ENCODE data around the gene GLDN.

Gene GLDN

GRCh38 chr15:51350723-51351122, 9.3 kb downstream of the GLDN start:
- Histone ChIP-seq H3K9me3 (ENCODE audit: control insufficient read depth, insufficient read depth, low read depth, low read length) (no peaks in the 10 kb centered on the region), H3K36me3 (ENCODE audit: control insufficient read depth in 2 of 2, insufficient read depth in 1 of 2, low read length in 2 of 2) (no peaks in the 10 kb centered on the region), H3K4me1 (ENCODE audit: control insufficient read depth, insufficient read depth, low read length) (no peaks in the 10 kb centered on the region), H3K27ac (ENCODE audit: extremely low read depth, low read depth, low read length) (no peak overlapping the region), H3K4me3 (ENCODE audit: low read depth, low read length) (no peak overlapping the region)
- ChIA-PET CTCF (no interaction called here), POLR2A (no interaction called here)
- no peak for TF ChIP-seq ZNF560 (tag by site-specific recombination; IDR thresholded peaks at IDR 0.05; ENCODE audit: borderline replicate concordance)
- TF ChIP-seq ZNF132 (tag by site-specific recombination; IDR thresholded peaks at IDR 0.05; ENCODE audit: borderline replicate concordance): no peak
- TF ChIP-seq, protein P1, sequence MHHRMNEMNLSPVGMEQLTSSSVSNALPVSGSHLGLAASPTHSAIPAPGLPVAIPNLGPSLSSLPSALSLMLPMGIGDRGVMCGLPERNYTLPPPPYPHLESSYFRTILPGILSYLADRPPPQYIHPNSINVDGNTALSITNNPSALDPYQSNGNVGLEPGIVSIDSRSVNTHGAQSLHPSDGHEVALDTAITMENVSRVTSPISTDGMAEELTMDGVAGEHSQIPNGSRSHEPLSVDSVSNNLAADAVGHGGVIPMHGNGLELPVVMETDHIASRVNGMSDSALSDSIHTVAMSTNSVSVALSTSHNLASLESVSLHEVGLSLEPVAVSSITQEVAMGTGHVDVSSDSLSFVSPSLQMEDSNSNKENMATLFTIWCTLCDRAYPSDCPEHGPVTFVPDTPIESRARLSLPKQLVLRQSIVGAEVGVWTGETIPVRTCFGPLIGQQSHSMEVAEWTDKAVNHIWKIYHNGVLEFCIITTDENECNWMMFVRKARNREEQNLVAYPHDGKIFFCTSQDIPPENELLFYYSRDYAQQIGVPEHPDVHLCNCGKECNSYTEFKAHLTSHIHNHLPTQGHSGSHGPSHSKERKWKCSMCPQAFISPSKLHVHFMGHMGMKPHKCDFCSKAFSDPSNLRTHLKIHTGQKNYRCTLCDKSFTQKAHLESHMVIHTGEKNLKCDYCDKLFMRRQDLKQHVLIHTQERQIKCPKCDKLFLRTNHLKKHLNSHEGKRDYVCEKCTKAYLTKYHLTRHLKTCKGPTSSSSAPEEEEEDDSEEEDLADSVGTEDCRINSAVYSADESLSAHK (tag by site-specific recombination; IDR thresholded peaks at IDR 0.05): no peak
- TF ChIP-seq, protein P2, sequence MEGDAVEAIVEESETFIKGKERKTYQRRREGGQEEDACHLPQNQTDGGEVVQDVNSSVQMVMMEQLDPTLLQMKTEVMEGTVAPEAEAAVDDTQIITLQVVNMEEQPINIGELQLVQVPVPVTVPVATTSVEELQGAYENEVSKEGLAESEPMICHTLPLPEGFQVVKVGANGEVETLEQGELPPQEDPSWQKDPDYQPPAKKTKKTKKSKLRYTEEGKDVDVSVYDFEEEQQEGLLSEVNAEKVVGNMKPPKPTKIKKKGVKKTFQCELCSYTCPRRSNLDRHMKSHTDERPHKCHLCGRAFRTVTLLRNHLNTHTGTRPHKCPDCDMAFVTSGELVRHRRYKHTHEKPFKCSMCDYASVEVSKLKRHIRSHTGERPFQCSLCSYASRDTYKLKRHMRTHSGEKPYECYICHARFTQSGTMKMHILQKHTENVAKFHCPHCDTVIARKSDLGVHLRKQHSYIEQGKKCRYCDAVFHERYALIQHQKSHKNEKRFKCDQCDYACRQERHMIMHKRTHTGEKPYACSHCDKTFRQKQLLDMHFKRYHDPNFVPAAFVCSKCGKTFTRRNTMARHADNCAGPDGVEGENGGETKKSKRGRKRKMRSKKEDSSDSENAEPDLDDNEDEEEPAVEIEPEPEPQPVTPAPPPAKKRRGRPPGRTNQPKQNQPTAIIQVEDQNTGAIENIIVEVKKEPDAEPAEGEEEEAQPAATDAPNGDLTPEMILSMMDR (tag by site-specific recombination; IDR thresholded peaks at IDR 0.05): no peak
- TF ChIP-seq, protein P3, sequence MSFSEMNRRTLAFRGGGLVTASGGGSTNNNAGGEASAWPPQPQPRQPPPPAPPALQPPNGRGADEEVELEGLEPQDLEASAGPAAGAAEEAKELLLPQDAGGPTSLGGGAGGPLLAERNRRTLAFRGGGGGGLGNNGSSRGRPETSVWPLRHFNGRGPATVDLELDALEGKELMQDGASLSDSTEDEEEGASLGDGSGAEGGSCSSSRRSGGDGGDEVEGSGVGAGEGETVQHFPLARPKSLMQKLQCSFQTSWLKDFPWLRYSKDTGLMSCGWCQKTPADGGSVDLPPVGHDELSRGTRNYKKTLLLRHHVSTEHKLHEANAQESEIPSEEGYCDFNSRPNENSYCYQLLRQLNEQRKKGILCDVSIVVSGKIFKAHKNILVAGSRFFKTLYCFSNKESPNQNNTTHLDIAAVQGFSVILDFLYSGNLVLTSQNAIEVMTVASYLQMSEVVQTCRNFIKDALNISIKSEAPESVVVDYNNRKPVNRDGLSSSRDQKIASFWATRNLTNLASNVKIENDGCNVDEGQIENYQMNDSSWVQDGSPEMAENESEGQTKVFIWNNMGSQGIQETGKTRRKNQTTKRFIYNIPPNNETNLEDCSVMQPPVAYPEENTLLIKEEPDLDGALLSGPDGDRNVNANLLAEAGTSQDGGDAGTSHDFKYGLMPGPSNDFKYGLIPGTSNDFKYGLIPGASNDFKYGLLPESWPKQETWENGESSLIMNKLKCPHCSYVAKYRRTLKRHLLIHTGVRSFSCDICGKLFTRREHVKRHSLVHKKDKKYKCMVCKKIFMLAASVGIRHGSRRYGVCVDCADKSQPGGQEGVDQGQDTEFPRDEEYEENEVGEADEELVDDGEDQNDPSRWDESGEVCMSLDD (tag by site-specific recombination; IDR thresholded peaks at IDR 0.05): no peak
- TF ChIP-seq ZNF433 (tag by site-specific recombination; IDR thresholded peaks at IDR 0.05; ENCODE audit: low read depth): no peak
- TF ChIP-seq ZNF174 (tag by site-specific recombination; IDR thresholded peaks at IDR 0.05): no peak
- TF ChIP-seq ZNF768 (tag by site-specific recombination; IDR thresholded peaks at IDR 0.05): no peak
- no peak for TF ChIP-seq WT1 (tag by site-specific recombination; IDR thresholded peaks at IDR 0.05)

DNA sequence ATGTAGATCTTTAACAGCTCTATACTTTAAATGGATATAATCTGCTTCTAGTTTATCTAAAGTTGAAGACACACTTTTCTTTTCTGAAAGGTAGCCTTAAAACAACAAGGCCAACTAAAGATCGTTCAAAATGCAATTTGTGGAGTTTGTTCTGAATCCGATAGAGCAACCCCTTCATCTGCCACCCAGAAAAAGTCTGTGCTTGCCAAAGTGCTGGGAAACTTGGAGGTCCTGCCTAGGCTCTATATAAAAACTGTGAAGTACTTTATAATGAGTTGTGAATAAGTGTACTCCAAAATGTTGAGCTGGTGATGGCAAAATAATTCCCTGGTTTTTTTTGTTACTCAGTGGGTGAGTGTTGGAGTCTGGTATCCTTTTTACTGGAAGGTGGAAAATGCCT, 12.5 kb downstream of the GLDN start:
- H3K4me3 ChIP-seq (ENCODE audit: low read depth, low read length): no peak overlapping the region
- CTCF ChIA-PET: interaction anchor here (0.6 to 0.7 kb wide), 2 partner anchors 19 to 150 kb away, joined by 3 read pairs; no protein-coding TSS in a partner anchor
- H3K36me3 ChIP-seq (ENCODE audit: control insufficient read depth in 2 of 2, insufficient read depth in 1 of 2, low read length in 2 of 2): no peaks in the 10 kb centered on the region
- H3K4me1 ChIP-seq (ENCODE audit: control insufficient read depth, insufficient read depth, low read length): no peaks in the 10 kb centered on the region
- POLR2A ChIA-PET: no interaction called here
- H3K9me3 ChIP-seq (ENCODE audit: control insufficient read depth, insufficient read depth, low read depth, low read length): no peaks in the 10 kb centered on the region
- no peak overlapping the region for H3K27ac ChIP-seq (ENCODE audit: extremely low read depth, low read depth, low read length)
- TF ChIP-seq ZNF561 (tag by site-specific recombination; IDR thresholded peaks at IDR 0.05; ENCODE audit: borderline replicate concordance) (no peak), ZNF747 (tag by site-specific recombination; IDR thresholded peaks at IDR 0.05) (no peak), ZNF121 (tag by site-specific recombination; IDR thresholded peaks at IDR 0.05) (no peak), GLIS2 (tag by site-specific recombination; IDR thresholded peaks at IDR 0.05) (no peak), ZNF404 (tag by site-specific recombination; IDR thresholded peaks at IDR 0.05) (no peak), ZNF76 (tag by site-specific recombination; IDR thresholded peaks at IDR 0.05; ENCODE audit: borderline replicate concordance, low read depth) (no peak), ZNF335 (tag by site-specific recombination; conservative IDR thresholded peaks at IDR 0.05) (no peak), ZNF292 (tag by site-specific recombination; IDR thresholded peaks at IDR 0.05; ENCODE audit: borderline replicate concordance, low read depth) (no peak), BCL6B (tag by site-specific recombination; IDR thresholded peaks at IDR 0.05) (no peak), YY2 (tag by site-specific recombination; IDR thresholded peaks at IDR 0.05) (no peak), ZNF350 (tag by site-specific recombination; IDR thresholded peaks at IDR 0.05) (no peak), SCRT2 (tag by site-specific recombination; IDR thresholded peaks at IDR 0.05) (no peak), OVOL3 (tag by site-specific recombination; IDR thresholded peaks at IDR 0.05) (no peak), ZNF324 (tag by site-specific recombination; IDR thresholded peaks at IDR 0.05) (no peak), ZNF704 (tag by site-specific recombination; IDR thresholded peaks at IDR 0.05) (no peak), SCRT1 (tag by site-specific recombination; IDR thresholded peaks at IDR 0.05; ENCODE audit: borderline replicate concordance) (no peak), ZNF513 (tag by site-specific recombination; IDR thresholded peaks at IDR 0.05) (no peak)
